Hindlimb muscle (tissue), 1 donor: Measurements from ENCODE around the gene HLA-DOA. TPM values are rescaled to one million over a fixed set of nuclear protein-coding genes. Genes with fewer than 3 reads are reported as not detected.

Source experiments
- DNase-seq: peaks from one replicate; pipeline ENCODE4 v3.0.0-alpha.2; 2013
- polyA plus RNA-seq: library from polyadenylated mRNA; unstranded; fragments of 120-200 nt; gene quantifications from one replicate; pipeline ENCODE4 v1.2.1, GENCODE V29; 2013; ENCODE audit not compliant: insufficient read length

The HLA-DOA gene
- polyA plus RNA-seq, 1 donor = 1.8 TPM

DNA sequence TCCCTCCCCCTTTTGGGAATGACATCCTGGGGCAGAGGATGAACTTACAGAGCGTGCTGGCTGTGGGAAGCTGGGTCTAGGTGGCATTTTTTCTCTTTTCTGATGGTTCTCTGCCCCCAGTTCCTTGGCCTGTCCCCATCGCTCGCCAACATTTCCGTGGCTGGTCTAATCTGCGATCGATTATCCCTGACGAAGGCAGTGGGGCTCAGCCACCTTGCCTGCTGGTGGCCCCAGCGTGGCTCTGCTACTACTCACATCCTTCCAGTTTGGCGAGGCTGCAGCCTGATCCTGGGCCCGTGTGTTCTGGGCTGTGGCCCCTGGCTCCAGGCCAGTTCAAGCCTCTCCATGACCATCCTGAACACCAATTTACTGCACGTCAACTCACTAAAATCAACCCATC, 6.4 kb upstream of the HLA-DOA start:
- no peak for DNase-seq

DNA sequence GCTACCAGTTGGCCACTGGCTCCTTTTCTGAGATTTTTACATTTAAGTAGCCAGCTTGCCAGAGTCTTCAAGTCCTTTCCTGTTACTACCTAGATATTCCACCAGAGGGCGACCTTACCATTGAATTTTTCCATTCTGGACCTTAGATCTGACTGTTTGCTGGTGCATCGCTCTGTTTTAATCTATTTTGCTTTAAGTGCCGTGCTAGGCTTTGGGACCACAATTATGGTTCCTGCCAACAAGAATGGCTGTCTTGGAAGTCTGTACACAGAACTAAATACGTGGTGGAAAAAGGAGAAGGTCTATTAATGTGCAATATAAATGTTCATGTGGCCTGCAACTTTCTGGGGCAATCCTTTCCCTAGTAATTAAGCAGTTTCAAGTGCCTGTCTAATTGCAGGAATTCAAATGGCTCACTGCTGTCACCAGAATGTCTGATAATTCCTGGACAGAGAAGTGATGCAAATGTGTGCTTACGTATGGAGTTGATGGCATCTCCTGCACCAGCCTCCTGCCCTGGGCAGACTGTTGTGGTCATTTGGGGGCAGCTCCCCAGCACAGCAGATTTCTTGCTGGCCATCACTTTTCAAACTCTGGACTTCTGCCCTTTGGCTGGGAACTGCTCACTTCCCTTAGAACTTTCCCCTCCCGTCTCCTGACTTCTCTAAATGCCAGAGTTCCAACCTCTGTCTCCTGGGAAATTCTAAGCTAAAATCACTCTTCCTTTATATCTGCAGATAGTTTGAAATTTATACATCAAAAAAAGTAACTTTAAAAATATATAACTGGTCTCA, 5.6 kb upstream of the HLA-DOA start:
- peak; percentile 83 for DNase-seq

DNA sequence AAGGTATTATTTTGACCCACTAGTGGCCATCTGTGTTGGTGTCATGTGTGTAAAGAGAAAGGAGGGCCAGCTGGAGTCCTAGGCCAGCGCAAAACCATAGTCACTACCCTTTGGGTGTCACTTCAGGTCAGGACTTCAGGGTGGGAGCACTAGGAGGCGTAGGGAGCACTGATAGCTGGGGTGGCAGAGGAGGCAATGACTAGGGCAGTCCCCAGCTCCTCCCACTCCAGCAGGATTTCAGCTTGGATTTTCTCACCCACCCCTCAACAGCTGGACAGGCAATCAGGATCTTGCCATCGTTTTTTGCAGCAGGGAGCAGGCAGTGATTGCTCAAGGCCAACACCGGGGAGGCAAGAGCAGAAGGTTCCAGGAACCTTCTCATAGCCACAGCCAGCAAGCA, 4.2 kb upstream of the HLA-DOA start:
- no peak for DNase-seq

DNA sequence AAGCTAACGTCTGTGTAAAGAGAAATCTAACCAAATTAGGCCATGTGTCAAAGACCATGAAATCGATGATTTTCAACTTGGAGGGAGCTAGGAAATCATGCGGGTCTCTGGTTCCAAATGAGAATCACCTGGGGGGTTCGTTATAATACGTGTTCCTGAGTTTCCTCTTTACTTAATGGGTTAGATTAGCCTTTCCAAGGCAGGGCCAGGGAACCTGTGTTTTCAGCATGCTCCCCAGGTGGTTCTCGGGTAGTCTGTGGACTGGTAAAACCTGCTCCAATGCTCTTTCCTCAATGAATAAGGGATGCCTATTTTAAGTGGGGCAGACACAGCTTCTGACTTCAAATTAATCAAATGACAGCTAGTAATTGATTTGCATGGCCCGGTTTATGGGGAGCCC, 965 bp upstream of the HLA-DOA start:
- no peak for DNase-seq

DNA sequence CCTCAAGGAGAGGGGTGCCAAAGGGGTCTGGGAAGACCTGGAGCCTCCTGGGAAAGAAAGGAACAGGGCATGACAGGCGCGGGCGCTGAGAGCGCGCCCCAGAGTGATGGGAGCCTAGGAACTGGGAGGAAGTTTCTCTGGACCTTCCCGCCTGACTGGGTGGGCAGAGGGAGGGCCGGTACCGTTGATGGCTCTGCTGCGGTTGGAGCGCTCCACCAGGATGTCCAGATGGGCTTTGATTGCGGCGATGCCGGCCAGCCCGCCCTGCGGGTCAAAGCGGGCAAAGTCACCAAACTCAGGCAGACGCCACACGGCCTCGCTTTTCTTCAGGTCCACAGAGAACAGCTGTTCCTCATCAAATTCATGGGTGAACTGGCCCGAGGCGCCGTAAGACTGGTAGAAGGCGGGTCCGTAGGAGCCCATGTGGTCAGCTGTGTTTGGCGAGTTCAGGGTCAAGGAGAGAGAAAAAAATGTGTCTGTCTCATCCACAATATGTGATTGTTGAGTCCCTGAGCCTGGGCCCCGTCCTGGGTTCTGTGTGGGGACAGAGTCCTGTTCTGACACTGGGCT, 1.5 kb downstream of the HLA-DOA start:
- DNase-seq = no peak

DNA sequence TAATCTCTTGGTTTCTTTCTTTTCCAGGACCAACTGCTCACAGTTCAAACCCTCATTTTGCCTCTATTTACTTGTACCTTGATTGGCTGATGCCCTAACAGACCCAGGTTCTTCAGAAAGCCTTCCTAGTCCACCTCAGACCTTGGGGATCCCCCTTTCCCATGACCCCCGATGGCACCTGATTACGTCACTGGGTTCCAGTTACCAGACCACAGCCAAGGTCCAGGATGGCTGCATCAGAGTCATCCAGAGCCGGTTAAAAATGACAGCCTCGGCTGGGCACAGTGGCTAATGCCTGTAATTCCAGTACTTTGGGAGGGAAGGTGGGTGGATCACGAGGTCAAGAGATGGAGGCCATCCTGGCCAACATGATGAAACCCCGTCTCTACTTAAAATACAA, 4.5 kb downstream of the HLA-DOA start:
- DNase-seq = no peak

DNA sequence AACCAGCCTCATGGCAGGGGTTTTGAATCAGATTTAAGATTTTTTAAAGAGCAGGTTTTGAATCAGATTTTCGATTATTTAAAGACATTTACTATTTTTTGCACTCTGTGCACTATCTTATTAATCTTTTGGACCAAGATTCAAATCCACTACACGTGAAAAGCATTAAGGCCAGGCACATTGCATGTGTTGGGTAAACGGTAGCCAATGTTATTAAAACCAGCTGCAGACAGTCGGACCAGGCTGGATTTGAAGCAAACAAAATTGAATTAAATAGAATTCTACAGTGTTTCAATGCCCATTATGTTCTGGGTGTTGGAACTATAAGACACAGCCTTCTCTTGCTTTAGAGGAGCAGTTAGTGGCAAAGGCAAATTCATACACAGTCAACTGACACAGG, 7.7 kb downstream of the HLA-DOA start:
- DNase-seq = no peak

DNA sequence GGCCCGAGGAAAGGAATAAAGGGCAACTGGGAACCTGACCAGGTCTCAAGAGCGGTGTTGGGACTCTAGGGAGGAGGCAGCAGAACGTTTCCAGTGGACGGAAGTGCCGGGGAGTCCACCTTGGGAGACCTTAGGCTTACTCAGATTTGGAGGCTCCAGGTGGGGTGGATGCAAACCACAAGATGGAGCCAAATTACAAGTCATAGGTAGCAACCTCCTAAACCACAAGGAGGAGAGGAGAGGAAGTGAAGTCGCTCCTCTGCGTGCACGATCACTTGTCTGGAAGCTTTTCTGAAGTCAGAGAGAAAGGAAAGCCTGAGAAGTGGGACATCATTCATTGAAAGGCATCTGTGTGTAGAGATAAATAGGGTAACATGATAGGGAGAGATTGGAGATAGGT, 9.3 kb downstream of the HLA-DOA start:
- no peak for DNase-seq

DNA sequence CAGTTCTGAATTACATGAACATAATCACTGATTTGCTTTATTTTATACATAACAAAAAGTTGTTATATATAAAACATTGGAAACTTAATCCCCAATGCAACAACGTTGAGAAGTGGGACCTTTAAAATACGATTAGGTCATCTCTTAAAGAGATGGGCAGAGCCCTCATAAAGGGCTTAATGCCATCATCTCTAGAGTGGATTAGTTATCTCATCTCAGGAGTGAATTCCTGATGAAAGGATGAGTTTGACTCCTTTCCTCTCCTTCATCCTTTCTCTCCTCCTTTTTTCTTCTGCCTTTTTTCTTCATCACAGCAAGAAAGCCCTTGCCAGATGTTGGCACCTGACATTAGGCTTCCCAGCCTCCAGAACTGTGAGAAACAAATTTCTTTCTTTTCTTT, 13.9 kb downstream of the HLA-DOA start:
- DNase-seq = no peak

DNA sequence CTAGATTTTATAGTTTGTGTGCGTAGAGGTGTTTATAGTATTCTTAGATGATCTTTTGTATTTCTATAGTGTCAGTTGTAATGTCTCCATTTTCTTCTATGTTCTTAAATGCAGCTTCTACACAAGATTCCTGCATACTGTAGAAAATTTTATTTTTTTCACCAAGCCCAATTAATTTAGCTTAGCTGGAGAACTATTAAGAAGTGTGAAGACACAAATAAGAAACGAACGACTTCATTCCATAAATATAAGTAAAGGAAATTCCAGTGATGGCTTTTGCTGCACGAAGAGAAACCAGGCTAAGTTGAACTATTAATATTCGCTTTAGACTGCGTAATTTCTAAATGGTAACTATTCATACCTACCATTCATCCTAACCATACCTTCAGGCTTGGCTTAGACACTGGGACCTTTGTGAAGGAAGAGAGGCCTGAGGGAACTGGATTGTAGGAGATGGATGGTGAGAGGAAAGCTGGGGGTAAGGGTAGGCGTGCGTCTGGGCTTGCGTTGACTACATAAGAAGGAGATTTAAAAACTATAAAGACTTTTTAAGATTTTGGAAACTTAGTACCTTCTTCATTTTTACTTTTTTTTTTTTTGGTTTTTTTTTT, 15.9 kb downstream of the HLA-DOA start:
- no peak for DNase-seq

DNA sequence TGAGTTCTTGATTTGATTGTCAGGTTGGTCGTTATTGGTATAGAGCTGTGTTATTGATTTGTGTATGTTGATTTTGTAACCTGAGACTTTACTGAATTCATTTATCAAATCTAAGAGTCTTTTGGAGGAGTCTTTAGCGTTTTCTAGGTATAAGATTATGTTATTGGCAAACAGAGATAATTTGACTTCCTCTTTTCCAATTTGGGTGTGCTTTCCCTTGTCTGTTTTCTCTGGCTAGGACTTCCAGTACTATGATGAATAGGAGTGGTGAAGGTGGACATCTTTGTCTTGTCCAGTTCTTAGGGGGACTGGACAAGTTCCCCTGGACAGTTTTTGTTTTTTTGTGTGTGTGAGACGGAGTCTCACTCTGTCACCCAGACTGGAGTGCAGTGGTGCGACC, 17.4 kb downstream of the HLA-DOA start:
- no peak for DNase-seq

DNA sequence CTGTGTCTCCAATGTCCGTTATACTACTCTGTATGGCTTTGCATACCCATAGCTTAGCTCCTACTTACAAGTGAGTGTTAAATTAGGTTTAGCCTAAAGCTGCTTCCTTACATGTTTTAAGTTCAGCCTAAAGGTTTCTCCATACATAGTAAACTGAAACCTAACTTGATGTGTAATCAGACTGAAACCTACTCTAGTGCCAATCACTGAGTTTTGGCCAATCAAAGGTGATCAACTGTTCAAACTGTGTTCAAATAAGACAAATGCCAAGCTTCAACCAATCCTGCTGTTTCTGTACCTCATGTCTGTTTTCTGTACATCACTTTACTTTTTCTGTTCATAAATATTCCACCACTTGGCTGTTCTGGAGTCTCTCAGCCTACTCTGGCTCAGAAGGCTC, 20.0 kb downstream of the HLA-DOA start:
- no peak for DNase-seq

DNA sequence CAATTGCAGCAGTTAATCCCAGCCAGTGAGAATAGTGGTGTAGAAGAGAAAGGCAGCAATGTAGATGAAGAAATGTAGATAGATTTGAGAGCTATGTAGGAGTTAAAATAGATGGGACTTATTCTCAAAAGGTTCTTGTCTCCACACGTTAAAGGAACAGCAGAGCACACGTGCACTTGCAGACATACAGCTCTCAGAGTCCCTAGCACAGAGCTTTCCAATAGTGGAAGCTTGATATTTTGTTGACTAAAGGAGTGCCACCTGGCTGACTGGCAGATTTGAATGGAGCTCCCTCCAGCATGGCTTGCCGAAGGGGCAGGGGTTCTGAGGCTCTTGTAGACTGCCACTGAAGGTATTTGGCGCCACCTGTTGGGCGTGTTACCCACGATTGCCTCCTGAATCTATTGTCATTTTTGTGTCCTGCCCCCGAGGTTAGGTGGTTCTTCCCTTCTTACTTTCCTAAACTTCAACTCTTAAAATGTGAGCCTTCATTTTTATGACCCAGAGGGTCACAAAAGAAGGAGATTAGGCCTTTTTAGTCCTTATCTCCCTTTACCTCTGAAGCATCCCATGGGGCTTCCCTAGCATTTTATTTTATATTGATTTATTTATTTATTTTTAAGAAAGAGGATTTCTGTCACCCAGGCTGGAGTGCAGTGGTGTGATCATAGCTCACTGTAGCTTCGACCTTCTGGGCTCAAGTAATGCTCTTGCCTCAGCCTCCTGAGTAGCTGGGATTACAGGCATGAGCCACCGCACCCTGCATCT, 24.6 kb downstream of the HLA-DOA start:
- DNase-seq = peak; percentile 72

DNA sequence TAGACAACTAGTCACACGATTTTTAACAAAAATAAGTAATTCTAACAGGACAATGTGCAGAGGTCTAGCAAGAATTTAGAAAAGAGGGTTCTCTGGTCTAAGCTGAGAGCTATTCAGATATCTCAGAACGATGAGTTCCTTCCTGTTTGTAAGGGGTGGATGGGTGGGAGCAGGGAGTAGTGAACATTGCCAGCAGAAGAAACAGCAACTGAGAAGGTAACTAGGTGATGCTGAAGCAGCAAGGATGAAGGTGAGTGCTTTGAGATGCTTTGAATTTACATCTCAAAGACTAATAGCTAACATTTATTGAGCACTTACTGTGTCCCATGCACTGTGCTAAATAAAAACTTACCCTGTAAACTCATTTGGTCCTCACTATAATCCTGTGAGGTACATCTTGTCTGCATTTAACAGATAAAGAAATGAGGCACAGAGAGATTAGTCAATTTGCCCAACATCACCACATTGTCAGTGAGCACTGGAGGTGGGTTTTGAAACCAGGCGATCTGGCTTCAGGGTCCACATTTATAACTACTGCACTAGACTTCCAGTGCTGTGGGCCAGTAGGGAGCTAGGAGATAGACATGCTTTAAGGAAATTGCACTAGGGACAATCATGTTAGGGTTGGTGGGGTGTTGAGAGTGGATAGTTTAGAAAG, 25.3 kb downstream of the HLA-DOA start:
- DNase-seq = no peak

DNA sequence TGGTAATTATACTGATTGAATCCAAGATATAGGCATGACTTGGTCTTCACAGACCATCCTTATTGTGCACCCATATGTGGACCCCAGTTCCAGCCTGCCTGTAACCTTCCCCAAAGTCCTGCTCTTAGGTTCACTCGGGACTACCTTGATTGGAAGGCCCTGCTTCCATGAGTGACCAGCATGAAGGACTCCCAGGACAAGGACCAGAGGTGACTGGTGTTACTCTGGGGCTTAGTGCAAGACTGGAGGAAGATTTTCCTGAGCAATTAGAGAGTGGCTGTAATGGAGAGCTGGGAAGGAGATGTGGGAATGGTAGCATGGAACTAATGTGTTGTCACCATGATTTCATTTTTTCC, 25.9 kb downstream of the HLA-DOA start:
- no peak for DNase-seq

DNA sequence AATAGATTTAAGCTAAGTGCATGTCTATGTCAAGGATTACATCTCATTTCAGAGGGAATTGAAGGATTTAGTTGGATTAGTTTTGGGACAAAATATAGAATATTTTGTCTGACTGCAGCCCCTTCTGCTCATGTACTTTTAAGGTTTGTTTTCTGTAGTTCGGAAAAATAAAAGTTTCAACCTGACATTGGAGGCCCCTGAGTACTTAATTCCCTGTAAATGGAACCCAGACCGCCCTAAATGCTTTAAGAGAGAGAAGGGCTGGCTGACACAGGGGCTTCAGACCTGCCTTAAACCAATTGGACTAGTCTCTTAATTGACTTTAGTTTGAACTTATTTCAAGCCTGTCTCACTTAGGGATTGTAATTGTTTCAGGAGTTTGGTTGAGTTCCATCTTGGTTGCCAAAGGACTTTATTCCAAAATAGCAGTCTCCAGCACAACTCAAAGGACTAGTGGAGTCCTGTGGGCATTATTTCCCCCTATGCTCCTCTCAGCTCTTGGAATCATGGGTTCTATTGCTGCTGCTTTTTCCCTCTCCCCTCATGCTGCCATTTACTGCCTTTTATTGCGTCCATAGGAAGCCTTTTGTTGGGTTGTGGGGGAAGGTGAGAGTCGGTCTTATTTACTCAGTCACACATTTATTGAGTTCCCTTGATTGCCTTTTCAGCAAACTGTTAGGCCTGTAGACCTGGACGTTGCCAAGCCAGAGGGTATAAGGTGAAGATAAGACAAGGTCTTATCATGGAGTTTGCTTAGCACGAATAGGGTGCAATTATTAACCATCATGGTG, 26.5 kb downstream of the HLA-DOA start:
- DNase-seq = no peak

DNA sequence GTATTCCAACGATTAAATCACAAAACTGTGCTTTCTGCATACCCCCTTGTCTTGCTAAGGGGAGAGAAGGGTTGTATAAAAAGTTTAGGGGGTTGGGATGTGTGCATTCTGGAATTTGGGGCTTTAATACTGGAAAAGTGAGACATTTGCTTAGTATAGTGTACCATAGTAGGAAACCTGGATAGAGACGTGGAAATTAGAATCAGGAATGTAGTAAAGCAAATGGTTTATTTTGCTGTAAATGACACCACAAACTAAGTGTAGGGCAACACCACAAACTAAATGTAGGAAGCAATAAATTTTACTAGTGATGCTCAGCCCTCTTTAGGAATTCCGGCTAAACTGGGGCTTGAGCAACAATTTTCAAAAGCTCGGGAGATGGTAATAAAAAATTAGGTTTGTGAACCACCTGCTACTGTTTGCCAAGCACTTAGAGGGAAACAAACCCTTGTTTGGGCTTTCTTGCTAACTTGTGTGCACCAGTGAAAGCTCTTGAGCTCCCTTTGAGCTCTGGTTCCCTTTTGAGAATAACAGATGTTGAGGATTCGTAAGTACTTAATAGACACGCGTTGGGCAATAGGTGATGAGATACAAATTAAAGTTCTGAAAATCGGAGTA, 27.2 kb downstream of the HLA-DOA start:
- no peak for DNase-seq

DNA sequence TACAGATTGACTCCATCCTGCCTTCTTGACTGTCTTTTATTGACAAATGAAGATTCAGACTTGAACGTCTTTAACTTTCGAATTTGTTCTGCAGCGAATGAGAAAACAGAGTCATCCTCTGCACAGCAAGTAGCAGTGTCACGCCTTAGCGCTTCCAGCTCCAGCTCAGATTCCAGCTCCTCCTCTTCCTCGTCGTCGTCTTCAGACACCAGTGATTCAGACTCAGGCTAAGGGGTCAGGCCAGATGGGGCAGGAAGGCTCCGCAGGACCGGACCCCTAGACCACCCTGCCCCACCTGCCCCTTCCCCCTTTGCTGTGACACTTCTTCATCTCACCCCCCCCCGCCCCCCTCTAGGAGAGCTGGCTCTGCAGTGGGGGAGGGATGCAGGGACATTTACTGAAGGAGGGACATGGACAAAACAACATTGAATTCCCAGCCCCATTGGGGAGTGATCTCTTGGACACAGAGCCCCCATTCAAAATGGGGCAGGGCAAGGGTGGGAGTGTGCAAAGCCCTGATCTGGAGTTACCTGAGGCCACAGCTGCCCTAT, 28.8 kb downstream of the HLA-DOA start:
- DNase-seq = no peak

DNA sequence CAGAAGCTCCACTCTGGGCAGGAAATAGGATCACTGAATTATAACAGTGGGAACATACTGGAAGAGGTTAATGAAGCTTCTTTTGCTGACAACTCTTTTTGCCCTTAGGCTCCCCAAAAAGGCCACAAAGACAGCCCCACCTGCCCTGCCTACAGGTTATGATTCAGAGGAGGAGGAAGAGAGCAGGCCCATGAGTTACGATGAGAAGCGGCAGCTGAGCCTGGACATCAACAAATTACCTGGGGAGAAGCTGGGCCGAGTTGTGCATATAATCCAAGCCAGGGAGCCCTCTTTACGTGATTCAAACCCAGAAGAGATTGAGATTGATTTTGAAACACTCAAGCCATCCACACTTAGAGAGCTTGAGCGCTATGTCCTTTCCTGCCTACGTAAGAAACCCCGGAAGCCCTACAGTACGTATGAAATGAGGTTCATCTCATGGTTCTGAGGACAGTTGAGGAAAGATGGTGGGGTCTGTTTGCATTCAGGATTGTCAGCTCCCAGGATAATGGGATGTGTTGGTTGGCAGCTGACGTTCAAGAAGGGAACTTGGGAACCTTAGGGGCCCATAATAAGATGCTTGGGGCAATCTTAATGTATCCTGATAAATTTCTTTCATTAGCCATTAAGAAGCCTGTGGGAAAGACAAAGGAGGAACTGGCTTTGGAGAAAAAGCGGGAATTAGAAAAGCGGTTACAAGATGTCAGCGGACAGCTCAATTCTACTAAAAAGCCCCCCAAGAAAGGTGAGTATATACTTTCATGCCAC, 29.5 kb downstream of the HLA-DOA start:
- no peak for DNase-seq

DNA sequence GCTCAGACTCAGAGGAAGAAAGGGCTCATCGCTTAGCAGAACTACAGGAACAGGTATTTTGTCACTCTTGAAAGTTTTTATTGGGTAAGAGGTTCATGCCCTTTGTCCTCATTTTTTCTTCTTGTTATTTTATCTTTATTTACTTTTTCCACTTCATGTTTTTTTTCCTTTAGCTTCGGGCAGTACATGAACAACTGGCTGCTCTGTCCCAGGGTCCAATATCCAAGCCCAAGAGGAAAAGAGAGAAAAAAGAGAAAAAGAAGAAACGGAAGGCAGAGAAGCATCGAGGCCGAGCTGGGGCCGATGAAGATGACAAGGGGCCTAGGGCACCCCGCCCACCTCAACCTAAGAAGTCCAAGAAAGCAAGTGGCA, 31.5 kb downstream of the HLA-DOA start:
- no peak for DNase-seq
